Smooth muscle cell (in vitro differentiated cells): Measurements from ENCODE around the gene BCAS3. TPM values are rescaled to one million over a fixed set of nuclear protein-coding genes. Genes with fewer than 3 reads are reported as not detected.
"Not testable (repeated sequence)": the region's sequence is repeated elsewhere in the genome, so short reads cannot be mapped to it uniquely, and the experiment has no call there.

Experiments used
- DNase-seq: peaks from one replicate; lab custom pipeline; 2025; ENCODE audit not compliant: unreplicated experiment; lab: John Stamatoyannopoulos, UW
- H2AFZ ChIP-seq: fragments of 200-600 bp; sonication (generic); 2 replicates; pipeline ENCODE4 v1.6.0; 2016; ENCODE audit warnings: antibody characterized with exemption, low read depth, mild to moderate bottlenecking
- H3F3A ChIP-seq: fragments of 200-600 bp; sonication (generic); 2 replicates; pipeline ENCODE4 v1.6.0; 2017; ENCODE audit warnings: antibody characterized with exemption, low read depth
- H3K27ac ChIP-seq: fragments of 200-600 bp; sonication (generic); 2 replicates; pipeline ENCODE4 v1.5.1; 2016; ENCODE audit warnings: low read depth, mild to moderate bottlenecking
- H3K27me3 ChIP-seq: fragments of 200-600 bp; sonication (generic); 2 replicates; pipeline ENCODE4 v1.6.1; 2016; ENCODE audit warnings: low read depth, mild to moderate bottlenecking
- H3K36me3 ChIP-seq: fragments of 200-600 bp; sonication (generic); 2 replicates; pipeline ENCODE4 v1.5.1; 2016; ENCODE audit warnings: low read depth
- H3K4me1 ChIP-seq: fragments of 200-600 bp; sonication (generic); 2 replicates; pipeline ENCODE4 v1.5.1; 2016; ENCODE audit warnings: low read depth
- H3K4me2 ChIP-seq: fragments of 200-600 bp; sonication (generic); 2 replicates; pipeline ENCODE4 v1.6.0; 2016; ENCODE audit warnings: mild to moderate bottlenecking
- H3K4me3 ChIP-seq: fragments of 200-600 bp; sonication (generic); 2 replicates; pipeline ENCODE4 v1.5.1; 2016; ENCODE audit warnings: mild to moderate bottlenecking
- H3K79me2 ChIP-seq: fragments of 200-600 bp; sonication (generic); 2 replicates; pipeline ENCODE4 v1.6.0; 2016; ENCODE audit warnings: low read depth, mild to moderate bottlenecking
- H3K9ac ChIP-seq: fragments of 200-600 bp; sonication (generic); 2 replicates; pipeline ENCODE4 v1.6.0; 2016; ENCODE audit warnings: low read depth
- H3K9me3 ChIP-seq: fragments of 200-600 bp; sonication (generic); replicated peaks from 2 replicates; pipeline ENCODE4 v1.5.1; 2016; ENCODE audit warnings: low read depth
- H4K20me1 ChIP-seq: fragments of 200-600 bp; sonication (generic); 2 replicates; pipeline ENCODE4 v1.6.0; 2016; ENCODE audit warnings: low read depth
- WGBS: methylation state at CpG from one replicate; pipeline ENCODE4 v1.1.7; 2016; ENCODE audit warnings: low lambda C conversion rate; 5-methylcytosine and 5-hydroxymethylcytosine counted together
- polyA plus RNA-seq: library from polyadenylated mRNA; unstranded; fragments of >200 nt; fragmentation: Nextera tagmentation; extraction: Ambion mirVana; gene quantifications from 2 replicates; pipeline ENCODE4 v1.2.1, GENCODE V29; 2016
- total RNA-seq: library from RNA; depleted of rRNA; stranded (reverse); fragments of >200 nt; gene quantifications from 2 replicates; pipeline ENCODE4 v1.2.3, GENCODE V29; 2014
- TF ChIP-seq, protein P1 (sequence below): fragments of 200-600 bp; sonication (generic); IDR thresholded peaks from 2 replicates; pipeline ENCODE4 v1.5.1; 2017; ENCODE audit warnings: borderline replicate concordance, mild to moderate bottlenecking, antibody characterized with exemption; ENCODE audit not compliant: insufficient read depth, poor library complexity, severe bottlenecking

Gene BCAS3
- total and polyA plus RNA-seq, 2 experiments from 2014 or later = 17.2 to 54.5 TPM

DNA sequence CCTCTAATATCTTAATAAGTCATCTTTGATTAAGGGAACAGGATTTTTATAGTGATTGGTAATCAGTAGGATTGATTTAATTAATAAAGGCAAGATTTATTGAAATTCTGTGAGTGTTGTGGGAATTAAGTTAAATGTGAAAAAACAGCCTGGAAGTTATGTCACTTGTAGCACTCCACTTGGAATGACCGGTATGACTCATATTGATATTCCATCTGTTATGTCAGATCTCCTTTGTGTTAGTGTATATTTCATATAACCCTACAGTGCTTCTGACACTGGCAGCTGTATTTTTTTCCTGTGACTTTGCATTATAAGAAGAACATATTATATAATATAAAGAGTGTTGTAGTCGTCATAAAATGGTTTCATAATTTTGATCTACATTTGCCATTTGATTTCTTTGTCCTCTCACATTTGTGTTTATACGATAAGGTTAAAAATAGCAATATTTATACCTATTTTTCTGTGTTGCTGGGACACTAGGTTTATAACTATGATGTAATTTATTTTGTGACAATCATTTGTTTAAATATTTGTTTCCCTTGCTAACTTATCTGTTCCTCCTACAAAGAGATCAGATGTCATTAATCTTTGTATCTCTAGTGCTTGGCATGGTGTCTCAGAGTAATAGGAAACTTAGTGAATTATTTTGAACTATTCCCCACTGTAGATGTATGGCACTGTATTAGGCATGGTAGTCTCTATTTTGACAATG is 249.0 kb downstream of the BCAS3 start:
- Histone ChIP-seq H3K27ac (no peak overlapping the region), H3K9ac (no peak overlapping the region), H3K4me2 (no peak overlapping the region), H4K20me1 (no peaks in the 10 kb centered on the region), H3K36me3 (no peaks in the 10 kb centered on the region), H2AFZ (no peak overlapping the region), H3K27me3 (no peaks in the 10 kb centered on the region), H3K4me1 (no peaks in the 10 kb centered on the region), H3K4me3 (no peak overlapping the region), H3K79me2 (no peaks in the 10 kb centered on the region), H3F3A (no peaks in the 10 kb centered on the region), H3K9me3 (no peaks in the 10 kb centered on the region)
- WGBS = 97% methylated on average over 3 of the region's 3 CpGs
- DNase-seq = no peak
- TF ChIP-seq, protein P1, sequence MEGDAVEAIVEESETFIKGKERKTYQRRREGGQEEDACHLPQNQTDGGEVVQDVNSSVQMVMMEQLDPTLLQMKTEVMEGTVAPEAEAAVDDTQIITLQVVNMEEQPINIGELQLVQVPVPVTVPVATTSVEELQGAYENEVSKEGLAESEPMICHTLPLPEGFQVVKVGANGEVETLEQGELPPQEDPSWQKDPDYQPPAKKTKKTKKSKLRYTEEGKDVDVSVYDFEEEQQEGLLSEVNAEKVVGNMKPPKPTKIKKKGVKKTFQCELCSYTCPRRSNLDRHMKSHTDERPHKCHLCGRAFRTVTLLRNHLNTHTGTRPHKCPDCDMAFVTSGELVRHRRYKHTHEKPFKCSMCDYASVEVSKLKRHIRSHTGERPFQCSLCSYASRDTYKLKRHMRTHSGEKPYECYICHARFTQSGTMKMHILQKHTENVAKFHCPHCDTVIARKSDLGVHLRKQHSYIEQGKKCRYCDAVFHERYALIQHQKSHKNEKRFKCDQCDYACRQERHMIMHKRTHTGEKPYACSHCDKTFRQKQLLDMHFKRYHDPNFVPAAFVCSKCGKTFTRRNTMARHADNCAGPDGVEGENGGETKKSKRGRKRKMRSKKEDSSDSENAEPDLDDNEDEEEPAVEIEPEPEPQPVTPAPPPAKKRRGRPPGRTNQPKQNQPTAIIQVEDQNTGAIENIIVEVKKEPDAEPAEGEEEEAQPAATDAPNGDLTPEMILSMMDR = no peak

DNA sequence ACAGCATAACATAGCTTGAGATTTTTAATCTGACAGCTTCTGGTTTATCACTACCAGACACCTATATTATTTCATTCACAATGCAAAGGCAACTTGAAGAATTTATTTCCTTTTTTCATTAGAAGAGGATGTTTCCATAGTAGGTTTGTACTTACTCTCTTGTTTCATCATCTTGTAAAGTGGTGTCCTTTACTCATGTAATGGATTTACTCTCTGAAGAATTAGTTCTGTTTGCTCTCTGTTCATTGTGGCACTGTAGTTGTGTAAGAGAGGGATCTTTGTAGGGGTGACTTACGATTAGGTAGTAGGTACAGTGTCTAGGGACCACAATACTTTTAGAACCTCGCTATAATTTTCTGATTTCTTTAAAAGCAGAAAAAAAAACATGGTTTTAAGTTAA is 256.1 kb downstream of the BCAS3 start:
- H3K4me1 ChIP-seq = no peaks in the 10 kb centered on the region
- no peaks in the 10 kb centered on the region for H3K79me2 ChIP-seq
- TF ChIP-seq, protein P1 = no peak
- H3K4me3 ChIP-seq = no peak overlapping the region
- H3K36me3 ChIP-seq = no peaks in the 10 kb centered on the region
- H3K4me2 ChIP-seq = no peak overlapping the region
- no peaks in the 10 kb centered on the region for H3K27me3 ChIP-seq
- WGBS = 87% methylated on average over 2 of the region's 2 CpGs
- no peaks in the 10 kb centered on the region for H3F3A ChIP-seq
- no peaks in the 10 kb centered on the region for H4K20me1 ChIP-seq
- H2AFZ ChIP-seq = no peak overlapping the region
- DNase-seq = no peak
- H3K9ac ChIP-seq = no peak overlapping the region
- no peak overlapping the region for H3K27ac ChIP-seq
- no peaks in the 10 kb centered on the region for H3K9me3 ChIP-seq

DNA sequence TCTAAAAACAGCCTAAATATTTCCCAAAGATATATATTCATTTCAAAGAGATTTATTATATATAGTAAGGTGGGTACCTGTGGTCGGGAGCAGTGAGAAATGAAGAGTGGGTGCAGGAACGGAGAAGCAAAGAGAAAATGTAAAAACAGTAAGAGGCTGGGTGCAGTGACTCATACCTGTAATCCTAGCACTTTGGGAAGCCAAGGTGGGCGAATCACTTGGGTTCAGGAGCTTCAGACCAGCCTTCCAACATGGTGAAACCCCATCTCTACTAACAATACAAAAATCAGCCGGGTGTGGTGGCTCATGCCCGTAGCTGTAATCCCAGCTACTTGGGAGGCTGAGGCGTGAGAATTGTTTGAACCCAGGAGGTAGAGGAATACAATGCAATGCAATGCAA is 257.1 kb downstream of the BCAS3 start:
- no peak for DNase-seq
- no peak overlapping the region for H3K9ac ChIP-seq
- H3K4me3 ChIP-seq = no peak overlapping the region
- H3K27ac ChIP-seq = no peak overlapping the region
- TF ChIP-seq, protein P1 = no peak
- no peaks in the 10 kb centered on the region for H3K36me3 ChIP-seq
- no peak overlapping the region for H2AFZ ChIP-seq
- no peaks in the 10 kb centered on the region for H3K79me2 ChIP-seq
- no peaks in the 10 kb centered on the region for H3K27me3 ChIP-seq
- H3K4me2 ChIP-seq = no peak overlapping the region
- WGBS = 80% methylated on average over 6 of the region's 6 CpGs
- no peaks in the 10 kb centered on the region for H3F3A ChIP-seq
- no peaks in the 10 kb centered on the region for H3K9me3 ChIP-seq
- no peaks in the 10 kb centered on the region for H3K4me1 ChIP-seq
- no peaks in the 10 kb centered on the region for H4K20me1 ChIP-seq

DNA sequence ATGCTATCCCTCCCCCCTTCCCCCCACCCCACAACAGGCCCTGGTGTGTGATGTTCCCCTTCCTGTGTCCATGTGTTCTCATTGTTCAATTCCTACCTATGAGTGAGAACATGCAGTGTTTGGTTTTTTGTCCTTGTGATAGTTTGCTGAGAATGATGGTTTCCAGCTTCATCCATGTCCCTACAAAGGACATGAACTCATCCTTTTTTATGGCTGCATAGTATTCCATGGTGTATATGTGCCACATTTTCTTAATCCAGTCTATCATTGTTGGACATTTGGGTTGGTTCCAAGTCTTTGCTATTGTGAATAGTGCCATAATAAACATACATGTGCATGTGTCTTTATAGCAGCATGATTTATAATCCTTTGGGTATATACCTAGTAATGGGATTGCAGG is 258.3 kb downstream of the BCAS3 start:
- not testable (repeated sequence) for H3K9me3 ChIP-seq, H3K9ac ChIP-seq, H3K79me2 ChIP-seq, H3K27me3 ChIP-seq, DNase-seq, H3K27ac ChIP-seq, H3K4me2 ChIP-seq, H3F3A ChIP-seq, H3K4me1 ChIP-seq, H3K36me3 ChIP-seq, H3K4me3 ChIP-seq, H4K20me1 ChIP-seq, H2AFZ ChIP-seq
